Caco-2 (cell line): ENCODE measurements around the gene ACKR2. TPM values are rescaled to one million over a fixed set of nuclear protein-coding genes. Genes with fewer than 3 reads are reported as not detected.

Experiments
- BruUV-seq: library from RNA; stranded (reverse); fragments of 400-500 nt; replicated peaks from 2 replicates; lab custom pipeline; 2021; lab: Mats Ljungman, UMichigan
- CTCF ChIA-PET: fragments of 300-600 bp; sonication (Branson Sonifier 250); formaldehyde crosslinking; loops from one replicate; lab custom pipeline; 2022; ENCODE audit warnings: antibody characterized with exemption; lab: Charles Lee
- POLR2A ChIA-PET: fragments of 300-600 bp; sonication (Branson Sonifier 250); formaldehyde crosslinking; loops from one replicate; lab custom pipeline; 2022; ENCODE audit warnings: antibody characterized with exemption; lab: Charles Lee
- DNase-seq, 2 experiments: peaks; one replicate each; pipeline versions ENCODE4 v3.0.0 to v3.0.0-alpha.2; 2020 to 2022
- H3K27me3 ChIP-seq: replicated peaks from 2 replicates; pipeline ENCODE4 v1.6.0; 2011; ENCODE audit warnings: low read length; ENCODE audit not compliant: control insufficient read depth, insufficient read depth
- H3K36me3 ChIP-seq: 2 replicates; pipeline ENCODE4 v1.5.1; 2011; ENCODE audit warnings: low read length; ENCODE audit not compliant: control insufficient read depth, insufficient read depth
- H3K4me1 ChIP-seq: fragments of 250-450 bp; sonication (Bioruptor Pico); 2 replicates; pipeline ENCODE4 v1.5.1; 2020; ENCODE audit warnings: mild to moderate bottlenecking
- H3K4me3 ChIP-seq: 2 replicates; pipeline ENCODE4 v1.5.1; 2011; ENCODE audit warnings: low read depth, mild to moderate bottlenecking, control low read depth, low read length
- H3K9me3 ChIP-seq: fragments of 250-450 bp; sonication (Bioruptor Pico); 2 replicates; pipeline ENCODE4 v1.5.1; 2020; ENCODE audit warnings: mild to moderate bottlenecking, moderate library complexity
- H3K27ac Mint-ChIP-seq: one replicate; pipeline ENCODE4 v1.8.0; 2022; ENCODE audit warnings: mixed read lengths; ENCODE audit not compliant: unreplicated experiment
- H3K27me3 Mint-ChIP-seq: one replicate; pipeline ENCODE4 v1.8.0; 2022; ENCODE audit warnings: mixed read lengths; ENCODE audit not compliant: insufficient read depth, unreplicated experiment
- H3K36me3 Mint-ChIP-seq: one replicate; pipeline ENCODE4 v1.8.0; 2022; ENCODE audit warnings: mild to moderate bottlenecking, mixed read lengths; ENCODE audit not compliant: insufficient read depth, unreplicated experiment
- H3K4me1 Mint-ChIP-seq: one replicate; pipeline ENCODE4 v1.8.0; 2022; ENCODE audit warnings: low read depth, mixed read lengths; ENCODE audit not compliant: unreplicated experiment
- H3K4me3 Mint-ChIP-seq: one replicate; pipeline ENCODE4 v1.8.0; 2022; ENCODE audit warnings: mild to moderate bottlenecking, moderate library complexity, mixed read lengths; ENCODE audit not compliant: unreplicated experiment
- H3K9me3 Mint-ChIP-seq: one replicate; pipeline ENCODE4 v1.8.0; 2022; ENCODE audit warnings: mixed read lengths; ENCODE audit not compliant: unreplicated experiment
- CTCF ChIP-seq, 2 experiments: fragments of 200-600 bp in 1 of 2; IDR thresholded peaks; 1 replicate in 1 of 2; 2 replicates in 1 of 2; pipeline versions ENCODE4 v1.5.1 to v1.8.0; 2011 to 2022; ENCODE audit warnings: antibody characterized with exemption in 1 of 2, control low read depth in 1 of 2, inconsistent platforms in 1 of 2, low read depth in 1 of 2, low read length in 1 of 2, mild to moderate bottlenecking in 1 of 2, moderate library complexity in 1 of 2; ENCODE audit not compliant: insufficient read depth in 1 of 2, severe bottlenecking in 1 of 2, unreplicated experiment in 1 of 2
- intact Hi-C: fragments of 100-400 bp; cut with micrococcal nuclease; formaldehyde crosslinking; loops from one replicate; pipeline ENCODE4 v1.10.0; 2022; ENCODE audit not compliant: unreplicated experiment
- total RNA-seq: library from RNA; stranded (reverse); gene quantifications from 2 replicates; pipeline ENCODE4 v1.2.3, GENCODE V29; 2022

The ACKR2 gene
- total RNA-seq, 1 experiment from 2014 or later = 3.5 TPM

GRCh38 chr3:42900226-42901072 is 91.2 kb downstream of the ACKR2 start:
- Histone ChIP-seq H3K27me3 (no peaks in the 10 kb centered on the region), H3K36me3 (no peaks in the 10 kb centered on the region), H3K4me1 (no peaks in the 10 kb centered on the region), H3K9me3 (no peaks in the 10 kb centered on the region), H3K4me3 (no peak overlapping the region)
- ChIA-PET POLR2A (no interaction called here), CTCF (interaction anchor here (0.6 kb wide), 1 partner anchor 458 kb away, joined by 3 read pairs; no protein-coding TSS in a partner anchor)
- Mint-ChIP-seq H3K27me3 (peaks cover 13% of the 10 kb centered on the region), H3K4me1 (no peaks in the 10 kb centered on the region), H3K9me3 (no peaks in the 10 kb centered on the region), H3K36me3 (no peaks in the 10 kb centered on the region), H3K27ac (no peak overlapping the region), H3K4me3 (no peak overlapping the region)
- BruUV-seq = no TSS peak
- intact Hi-C loops = no loop called here
- no peak for TF ChIP-seq CTCF (IDR thresholded peaks at IDR 0.05; ENCODE audit: insufficient read depth in 1 of 2, low read depth in 1 of 2, low read length in 1 of 2, severe bottlenecking in 1 of 2, unreplicated experiment in 1 of 2)
- DNase-seq = no peak

- H3K4me1 Mint-ChIP-seq = no peaks in the 10 kb centered on the region
- peaks cover 13% of the 10 kb centered on the region for H3K27me3 Mint-ChIP-seq
- Histone ChIP-seq H3K27me3 (no peaks in the 10 kb centered on the region), H3K9me3 (no peaks in the 10 kb centered on the region), H3K4me3 (no peak overlapping the region), H3K36me3 (no peaks in the 10 kb centered on the region), H3K4me1 (no peaks in the 10 kb centered on the region)
- intact Hi-C loops = no loop called here
- CTCF ChIA-PET = no interaction called here
- H3K27ac Mint-ChIP-seq = no peak overlapping the region
- H3K9me3 Mint-ChIP-seq = no peaks in the 10 kb centered on the region
- no TSS peak for BruUV-seq
- no peak for DNase-seq
- no peak overlapping the region for H3K4me3 Mint-ChIP-seq
- H3K36me3 Mint-ChIP-seq = no peaks in the 10 kb centered on the region
- no peak for TF ChIP-seq CTCF (IDR thresholded peaks at IDR 0.05; ENCODE audit: insufficient read depth in 1 of 2, low read depth in 1 of 2, low read length in 1 of 2, severe bottlenecking in 1 of 2, unreplicated experiment in 1 of 2)
- POLR2A ChIA-PET = no interaction called here
These were observed 91.8 kb downstream of the ACKR2 start for GRCh38 chr3:42901073-42901415.

GRCh38 chr3:42902257-42902656 is 93.0 kb downstream of the ACKR2 start:
- Histone ChIP-seq H3K36me3 (no peaks in the 10 kb centered on the region), H3K27me3 (no peaks in the 10 kb centered on the region), H3K4me1 (peaks cover 5% of the 10 kb centered on the region; the same call in 1 of the 2 replicates), H3K4me3 (no peak overlapping the region), H3K9me3 (no peaks in the 10 kb centered on the region)
- Mint-ChIP-seq H3K9me3 (no peaks in the 10 kb centered on the region), H3K4me1 (peaks cover 10% of the 10 kb centered on the region), H3K27me3 (peaks cover 13% of the 10 kb centered on the region), H3K27ac (no peak overlapping the region), H3K36me3 (peaks cover 8% of the 10 kb centered on the region), H3K4me3 (no peak overlapping the region)
- BruUV-seq = no TSS peak
- ChIA-PET CTCF (no interaction called here), POLR2A (no interaction called here)
- intact Hi-C loops = no loop called here
- DNase-seq = no peak
- TF ChIP-seq CTCF (IDR thresholded peaks at IDR 0.05; ENCODE audit: insufficient read depth in 1 of 2, low read depth in 1 of 2, low read length in 1 of 2, severe bottlenecking in 1 of 2, unreplicated experiment in 1 of 2) = no peak
